Kidney (tissue), 14 donors: ENCODE data around the gene CEP164. TPM values are rescaled to one million over a fixed set of nuclear protein-coding genes. Genes with fewer than 3 reads are reported as not detected.

Source experiments
- DNase-seq, 5 donors: peaks; one replicate each; pipeline ENCODE4 v3.0.0-alpha.2; 2013 to 2020
- FAIRE-seq: peaks from 2 replicates; lab custom pipeline; 2012; peaks lifted over from hg19 to GRCh38; lab: Jason Lieb, UNC
- H3K27ac ChIP-seq, 2 donors: one replicate each; pipeline ENCODE4 v1.7.0; 2013; ENCODE audit warnings: low read depth in 2 of 2, low read length in 2 of 2, inconsistent platforms in 1 of 2
- H3K27me3 ChIP-seq: one replicate; pipeline ENCODE4 v1.7.1; 2013; ENCODE audit warnings: low read length, inconsistent platforms; ENCODE audit not compliant: control insufficient read depth, insufficient read depth
- H3K36me3 ChIP-seq, 3 donors: one replicate each; pipeline versions ENCODE4 v1.7.0 to v1.7.1; 2013; ENCODE audit warnings: low read length in 3 of 3, control low read depth in 1 of 3, inconsistent platforms in 1 of 3; ENCODE audit not compliant: insufficient read depth in 3 of 3, control insufficient read depth in 2 of 3
- H3K4me1 ChIP-seq, 3 donors: one replicate each; pipeline versions ENCODE4 v1.7.0 to v1.7.1; 2013; ENCODE audit warnings: low read length in 3 of 3, inconsistent platforms in 1 of 3, low read depth in 1 of 3; ENCODE audit not compliant: control insufficient read depth in 2 of 3, insufficient read depth in 2 of 3
- H3K4me3 ChIP-seq, 3 donors: one replicate each; pipeline versions ENCODE4 v1.7.0 to v1.8.1; 2013; ENCODE audit warnings: low read length in 3 of 3, control low read depth in 1 of 3, inconsistent platforms in 1 of 3
- H3K9ac ChIP-seq, 3 donors: one replicate each; pipeline versions ENCODE4 v1.7.0 to v1.7.1; 2013; ENCODE audit warnings: low read length in 3 of 3, control low read depth in 1 of 3, inconsistent platforms in 1 of 3
- H3K9me3 ChIP-seq, 3 donors: one replicate each; pipeline versions ENCODE4 v1.7.0 to v1.7.1; 2013; ENCODE audit warnings: low read length in 3 of 3, control low read depth in 1 of 3, inconsistent platforms in 1 of 3; ENCODE audit not compliant: control insufficient read depth in 2 of 3, insufficient read depth in 1 of 3
- intact Hi-C: fragments of 100-400 bp; cut with DNase I; formaldehyde crosslinking; loops from one replicate; pipeline ENCODE4 v1.11.1; 2022
- polyA plus RNA-seq: library from polyadenylated mRNA; stranded (reverse); fragments of 350-450 nt; fragmentation: Illumina TruSeq; extraction: RNeasy Lipid Tissue Mini Kit (QIAGEN cat#74804); gene quantifications from one replicate; pipeline ENCODE4 v1.2.3, GENCODE V29; 2014; ENCODE audit warnings: low read depth, low replicate concordance; ENCODE audit not compliant: insufficient read depth
- total RNA-seq: library from RNA; stranded (reverse); fragmentation: NEBNext Ultra II Directional; extraction: Animal tissue kit (Norgen Biotek cat#: 25700); gene quantifications from one replicate; pipeline ENCODE4 v1.2.1, GENCODE V29; 2021
- TF ChIP-seq, protein P1 (sequence below): IDR thresholded peaks from 3 replicates; pipeline ENCODE4 v1.5.1; 2012; ENCODE audit warnings: mild to moderate bottlenecking, moderate library complexity, borderline replicate concordance; ENCODE audit not compliant: insufficient read depth; ENCODE audit errors: extremely low read depth
- donor health status: control.
- donor health status: control.
- donor health status: control.
- donor health status: control.
- donor health status: control.
- donor health status: DM: yes; HTN: yes; CAD: no.
- donor health status: Normal renal cell carcinoma (clear cell type).

Gene CEP164
- total and polyA plus RNA-seq, 2 donors from 2014 or later, result 7.9 to 30.7 TPM

DNA sequence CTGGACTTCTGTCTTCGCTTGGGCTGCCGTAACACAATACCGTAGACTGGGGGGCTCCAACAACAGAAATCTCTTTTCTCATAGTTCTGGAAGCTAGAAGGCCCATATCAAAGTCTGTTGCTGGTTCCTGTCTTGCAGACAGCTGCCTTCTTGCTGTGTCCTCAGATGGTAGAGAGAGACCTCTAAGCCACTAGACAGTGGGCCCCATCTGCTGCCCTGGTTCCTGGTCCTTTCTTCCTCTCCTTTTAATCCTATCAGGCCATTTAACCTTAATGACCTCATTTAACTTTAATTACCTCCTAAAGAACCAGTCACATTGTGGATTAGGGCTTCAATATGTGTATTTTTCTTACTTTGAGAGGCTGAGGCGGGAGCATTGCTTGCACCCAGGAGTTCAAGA, 9.4 kb downstream of the CEP164 start:
- no peak for DNase-seq
- H3K36me3 ChIP-seq, result peaks cover 0 to 3% (median 2%) of the 10 kb centered on the region in 3 donors
- no peaks in the 10 kb centered on the region for H3K4me1 ChIP-seq
- intact Hi-C loops, result no loop called here
- H3K9me3 ChIP-seq, result no peaks in the 10 kb centered on the region
- H3K9ac ChIP-seq, result no peak overlapping the region
- no peak for FAIRE-seq
- H3K27me3 ChIP-seq, result no peaks in the 10 kb centered on the region
- TF ChIP-seq, protein P1, sequence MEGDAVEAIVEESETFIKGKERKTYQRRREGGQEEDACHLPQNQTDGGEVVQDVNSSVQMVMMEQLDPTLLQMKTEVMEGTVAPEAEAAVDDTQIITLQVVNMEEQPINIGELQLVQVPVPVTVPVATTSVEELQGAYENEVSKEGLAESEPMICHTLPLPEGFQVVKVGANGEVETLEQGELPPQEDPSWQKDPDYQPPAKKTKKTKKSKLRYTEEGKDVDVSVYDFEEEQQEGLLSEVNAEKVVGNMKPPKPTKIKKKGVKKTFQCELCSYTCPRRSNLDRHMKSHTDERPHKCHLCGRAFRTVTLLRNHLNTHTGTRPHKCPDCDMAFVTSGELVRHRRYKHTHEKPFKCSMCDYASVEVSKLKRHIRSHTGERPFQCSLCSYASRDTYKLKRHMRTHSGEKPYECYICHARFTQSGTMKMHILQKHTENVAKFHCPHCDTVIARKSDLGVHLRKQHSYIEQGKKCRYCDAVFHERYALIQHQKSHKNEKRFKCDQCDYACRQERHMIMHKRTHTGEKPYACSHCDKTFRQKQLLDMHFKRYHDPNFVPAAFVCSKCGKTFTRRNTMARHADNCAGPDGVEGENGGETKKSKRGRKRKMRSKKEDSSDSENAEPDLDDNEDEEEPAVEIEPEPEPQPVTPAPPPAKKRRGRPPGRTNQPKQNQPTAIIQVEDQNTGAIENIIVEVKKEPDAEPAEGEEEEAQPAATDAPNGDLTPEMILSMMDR, result no peak
- no peak overlapping the region for H3K27ac ChIP-seq
- H3K4me3 ChIP-seq, result no peak overlapping the region

DNA sequence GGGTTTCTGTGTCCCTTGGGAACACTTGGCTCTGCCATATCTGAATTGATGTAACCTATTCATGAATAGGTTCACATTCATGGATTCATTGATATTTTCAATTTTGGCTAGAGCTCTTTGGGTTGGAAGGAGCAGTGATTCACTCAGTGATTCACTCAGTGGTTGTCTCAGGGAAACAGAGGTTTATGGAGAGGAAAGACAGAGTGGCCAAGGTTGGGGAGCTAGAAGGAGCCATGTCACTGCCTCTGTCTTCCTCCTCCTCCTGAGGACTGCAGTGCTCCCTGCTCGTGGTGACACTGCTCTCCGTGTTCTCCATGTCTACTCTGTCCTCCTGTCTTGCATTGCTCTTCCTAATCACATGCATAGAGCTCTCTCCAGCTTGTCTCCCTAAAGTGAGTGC, 17.4 kb downstream of the CEP164 start:
- Histone ChIP-seq H3K4me3 (no peak overlapping the region), H3K27me3 (no peaks in the 10 kb centered on the region), H3K9me3 (no peaks in the 10 kb centered on the region), H3K36me3 (peaks cover 4 to 10% (median 8%) of the 10 kb centered on the region in 3 donors), H3K9ac (no peak overlapping the region), H3K4me1 (no peaks in the 10 kb centered on the region), H3K27ac (no peak overlapping the region)
- no peak for DNase-seq
- FAIRE-seq, result no peak
- TF ChIP-seq, protein P1, result no peak
- intact Hi-C loops, result no loop called here

DNA sequence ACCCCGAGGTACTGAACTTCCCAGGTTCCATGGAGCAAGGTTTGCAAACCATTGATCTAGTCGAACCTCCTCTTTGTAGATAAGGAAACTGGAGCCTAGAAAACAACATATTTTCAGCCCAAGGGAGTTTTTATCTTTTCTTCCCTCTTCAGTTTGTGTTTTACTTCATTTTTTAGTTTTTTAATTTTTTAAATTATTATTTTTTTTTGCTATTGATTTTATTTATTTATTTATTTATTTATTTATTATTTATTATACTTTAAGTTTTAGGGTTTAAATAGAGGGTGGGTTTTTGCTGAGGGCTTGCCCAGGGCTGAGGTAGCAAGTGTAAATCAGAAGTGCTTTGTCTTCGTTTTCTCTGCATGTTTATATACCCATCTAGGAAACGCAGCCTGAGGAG, 26.9 kb downstream of the CEP164 start:
- Histone ChIP-seq H3K27ac (no peak overlapping the region), H3K27me3 (no peaks in the 10 kb centered on the region), H3K4me1 (no peaks in the 10 kb centered on the region), H3K4me3 (no peak overlapping the region), H3K9ac (no peak overlapping the region), H3K36me3 (peaks cover 0 to 13% (median 4%) of the 10 kb centered on the region in 3 donors), H3K9me3 (no peaks in the 10 kb centered on the region)
- DNase-seq (no peak), FAIRE-seq (no peak)
- intact Hi-C loops, result no loop called here
- TF ChIP-seq, protein P1, result no peak
